Astrocyte (in vitro differentiated cells and primary cell): ENCODE measurements around the gene UROC1. TPM values are rescaled to one million over a fixed set of nuclear protein-coding genes. Genes with fewer than 3 reads are reported as not detected.

ENCODE experiments used
- DNase-seq: peaks from one replicate; pipeline ENCODE4 v3.0.0-alpha.2; 2010; ENCODE audit warnings: low read depth
- FAIRE-seq: peaks from 2 replicates; lab custom pipeline; 2011; peaks lifted over from hg19 to GRCh38; lab: Jason Lieb, UNC
- H2AFZ ChIP-seq: 2 replicates; pipeline ENCODE4 v1.6.0; 2012; ENCODE audit warnings: low read depth, low read length, inconsistent platforms
- H3K27ac ChIP-seq: 2 replicates; pipeline ENCODE4 v1.5.1; 2011; ENCODE audit warnings: low read depth, low read length, inconsistent platforms
- H3K27me3 ChIP-seq: 2 replicates; pipeline ENCODE4 v1.6.0; 2011; ENCODE audit warnings: low read length, inconsistent platforms; ENCODE audit not compliant: insufficient read depth
- H3K36me3 ChIP-seq: 2 replicates; pipeline ENCODE4 v1.5.1; 2011; ENCODE audit warnings: low read length, inconsistent platforms; ENCODE audit not compliant: insufficient read depth
- H3K4me1 ChIP-seq: 2 replicates; pipeline ENCODE4 v1.5.1; 2011; ENCODE audit warnings: low read length, inconsistent platforms; ENCODE audit not compliant: insufficient read depth
- H3K4me2 ChIP-seq: 2 replicates; pipeline ENCODE4 v1.6.0; 2012; ENCODE audit warnings: low read length, inconsistent platforms
- H3K4me3 ChIP-seq: 2 replicates; pipeline ENCODE4 v1.5.1; 2011; ENCODE audit warnings: low read depth, mild to moderate bottlenecking, low read length, inconsistent platforms; ENCODE audit not compliant: insufficient read depth
- H3K79me2 ChIP-seq: 2 replicates; pipeline ENCODE4 v1.6.0; 2012; ENCODE audit warnings: mild to moderate bottlenecking, low read length, inconsistent platforms; ENCODE audit not compliant: insufficient read depth
- H3K9ac ChIP-seq: 2 replicates; pipeline ENCODE4 v1.6.0; 2012; ENCODE audit warnings: mild to moderate bottlenecking, low read length, inconsistent platforms
- H3K9me3 ChIP-seq: 2 replicates; pipeline ENCODE4 v1.5.1; 2012; ENCODE audit warnings: low read depth, mild to moderate bottlenecking, low read length, inconsistent platforms; ENCODE audit not compliant: insufficient read depth
- H4K20me1 ChIP-seq: 2 replicates; pipeline ENCODE4 v1.6.0; 2012; ENCODE audit warnings: low read length, inconsistent platforms; ENCODE audit not compliant: insufficient read depth
- H3K27ac Mint-ChIP-seq: one replicate; pipeline ENCODE4 v1.8.0; 2021; ENCODE audit warnings: mild to moderate bottlenecking, mixed read lengths; ENCODE audit not compliant: unreplicated experiment
- H3K27me3 Mint-ChIP-seq: one replicate; pipeline ENCODE4 v1.8.0; 2021; ENCODE audit warnings: low read depth, mixed read lengths; ENCODE audit not compliant: unreplicated experiment
- H3K36me3 Mint-ChIP-seq: one replicate; pipeline ENCODE4 v1.8.0; 2021; ENCODE audit warnings: low read depth, mixed read lengths; ENCODE audit not compliant: unreplicated experiment
- H3K4me1 Mint-ChIP-seq: one replicate; pipeline ENCODE4 v1.8.0; 2021; ENCODE audit warnings: low read depth, mixed read lengths; ENCODE audit not compliant: unreplicated experiment
- H3K4me3 Mint-ChIP-seq: one replicate; pipeline ENCODE4 v1.8.0; 2021; ENCODE audit warnings: mild to moderate bottlenecking, moderate library complexity, mixed read lengths; ENCODE audit not compliant: unreplicated experiment
- H3K9me3 Mint-ChIP-seq: one replicate; pipeline ENCODE4 v1.8.0; 2021; ENCODE audit warnings: mild to moderate bottlenecking, mixed read lengths; ENCODE audit not compliant: unreplicated experiment
- EZH2 ChIP-seq: IDR thresholded peaks from 2 replicates; pipeline ENCODE4 v1.6.1; 2012; ENCODE audit warnings: mild to moderate bottlenecking, low read length, inconsistent platforms; ENCODE audit not compliant: insufficient read depth
- total RNA-seq: library from RNA; stranded (reverse); gene quantifications from 2 replicates; pipeline ENCODE4 v1.2.1, GENCODE V29; 2021
- TF ChIP-seq, protein P1 (sequence below): IDR thresholded peaks from 2 replicates; pipeline ENCODE4 v1.5.1; 2011; ENCODE audit warnings: low read depth, mild to moderate bottlenecking, inconsistent platforms, low read length, moderate library complexity; ENCODE audit not compliant: insufficient read depth

Gene UROC1
- total RNA-seq, 1 donor from 2014 or later, result not detected

DNA sequence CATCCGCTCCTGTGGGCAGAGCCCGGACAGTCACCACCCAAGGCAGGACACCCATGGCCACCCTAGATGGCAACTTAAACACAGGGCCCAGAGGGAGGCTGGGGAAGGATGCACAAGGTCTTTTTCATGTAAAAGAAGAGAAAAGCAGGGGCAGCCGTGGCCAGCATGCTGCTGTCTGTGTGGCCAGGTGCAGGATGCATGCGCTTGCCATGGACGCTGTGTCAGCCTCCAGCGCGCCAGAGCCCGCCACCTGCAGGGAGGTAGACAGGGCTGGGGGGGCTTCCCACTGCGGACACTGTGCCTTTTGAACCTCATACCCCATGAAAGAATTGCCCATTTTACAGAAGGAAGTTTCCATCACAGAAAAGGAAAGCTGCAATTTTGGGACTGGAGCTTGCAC is 18.2 kb downstream of the UROC1 start:
- no peak overlapping the region for H3K4me3 Mint-ChIP-seq
- H3K79me2 ChIP-seq, result no peaks in the 10 kb centered on the region
- H3K4me1 ChIP-seq, result no peaks in the 10 kb centered on the region
- no peaks in the 10 kb centered on the region for H4K20me1 ChIP-seq
- no peaks in the 10 kb centered on the region for H3K36me3 ChIP-seq
- no peak overlapping the region for H3K27ac ChIP-seq
- TF ChIP-seq, protein P1, sequence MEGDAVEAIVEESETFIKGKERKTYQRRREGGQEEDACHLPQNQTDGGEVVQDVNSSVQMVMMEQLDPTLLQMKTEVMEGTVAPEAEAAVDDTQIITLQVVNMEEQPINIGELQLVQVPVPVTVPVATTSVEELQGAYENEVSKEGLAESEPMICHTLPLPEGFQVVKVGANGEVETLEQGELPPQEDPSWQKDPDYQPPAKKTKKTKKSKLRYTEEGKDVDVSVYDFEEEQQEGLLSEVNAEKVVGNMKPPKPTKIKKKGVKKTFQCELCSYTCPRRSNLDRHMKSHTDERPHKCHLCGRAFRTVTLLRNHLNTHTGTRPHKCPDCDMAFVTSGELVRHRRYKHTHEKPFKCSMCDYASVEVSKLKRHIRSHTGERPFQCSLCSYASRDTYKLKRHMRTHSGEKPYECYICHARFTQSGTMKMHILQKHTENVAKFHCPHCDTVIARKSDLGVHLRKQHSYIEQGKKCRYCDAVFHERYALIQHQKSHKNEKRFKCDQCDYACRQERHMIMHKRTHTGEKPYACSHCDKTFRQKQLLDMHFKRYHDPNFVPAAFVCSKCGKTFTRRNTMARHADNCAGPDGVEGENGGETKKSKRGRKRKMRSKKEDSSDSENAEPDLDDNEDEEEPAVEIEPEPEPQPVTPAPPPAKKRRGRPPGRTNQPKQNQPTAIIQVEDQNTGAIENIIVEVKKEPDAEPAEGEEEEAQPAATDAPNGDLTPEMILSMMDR, result no peak
- TF ChIP-seq EZH2, result no peak
- H3K4me1 Mint-ChIP-seq, result no peaks in the 10 kb centered on the region
- no peak overlapping the region for H2AFZ ChIP-seq
- no peaks in the 10 kb centered on the region for H3K9me3 ChIP-seq
- no peak overlapping the region for H3K9ac ChIP-seq
- DNase-seq (no peak), FAIRE-seq (no peak)
- H3K27me3 Mint-ChIP-seq, result peaks cover 10% of the 10 kb centered on the region
- no peak overlapping the region for H3K27ac Mint-ChIP-seq
- H3K4me3 ChIP-seq, result no peak overlapping the region
- peaks cover 2% of the 10 kb centered on the region for H3K27me3 ChIP-seq
- no peaks in the 10 kb centered on the region for H3K9me3 Mint-ChIP-seq
- no peaks in the 10 kb centered on the region for H3K36me3 Mint-ChIP-seq
- no peak overlapping the region for H3K4me2 ChIP-seq

DNA sequence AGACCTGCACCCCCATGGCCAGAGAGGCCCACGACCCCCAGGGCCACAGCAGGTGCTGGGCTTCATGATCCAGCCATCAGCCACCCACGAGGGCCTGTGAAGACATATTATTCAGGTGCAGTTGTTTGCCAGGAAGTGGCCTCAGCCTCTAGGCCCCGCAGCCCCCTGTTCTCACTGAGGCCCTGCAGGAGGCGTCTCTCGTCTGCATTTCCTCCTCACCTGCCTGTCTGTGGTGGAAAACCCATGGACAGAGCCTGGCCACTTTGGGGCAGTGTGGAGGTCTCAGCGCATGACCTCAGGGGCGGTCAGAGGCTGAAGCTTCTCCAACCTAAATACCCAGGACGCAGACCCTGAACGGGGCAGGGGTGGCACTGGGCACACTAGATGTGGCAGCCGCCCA is 18.6 kb downstream of the UROC1 start:
- Histone ChIP-seq H3K9me3 (no peaks in the 10 kb centered on the region), H3K9ac (no peak overlapping the region)
- no peaks in the 10 kb centered on the region for H3K4me1 Mint-ChIP-seq

DNA sequence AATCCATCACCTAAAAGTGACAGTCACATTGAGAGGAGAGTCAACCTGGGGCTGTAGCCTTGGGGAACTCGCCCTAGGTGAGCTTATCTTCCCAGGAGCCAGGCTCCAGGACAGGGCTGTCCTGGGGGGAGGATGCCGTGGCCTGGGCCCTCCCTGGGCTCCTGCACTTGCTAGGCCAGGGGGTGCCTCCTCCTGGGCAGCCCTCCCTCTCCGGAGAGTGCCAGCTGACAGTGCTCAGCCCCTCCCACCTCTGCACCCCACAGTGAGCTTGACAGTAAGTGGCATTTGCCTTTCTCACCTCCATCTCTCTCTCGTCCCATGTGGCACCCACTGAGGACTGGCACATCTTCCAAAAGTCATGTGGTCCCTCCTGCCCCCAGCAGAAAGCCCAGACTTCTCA is 19.1 kb downstream of the UROC1 start:
- Histone ChIP-seq H3K9me3 (no peaks in the 10 kb centered on the region), H3K36me3 (no peaks in the 10 kb centered on the region), H3K27me3 (peaks cover 2% of the 10 kb centered on the region), H3K9ac (no peak overlapping the region), H3K4me2 (no peak overlapping the region), H3K4me1 (no peaks in the 10 kb centered on the region), H4K20me1 (no peaks in the 10 kb centered on the region), H3K27ac (no peak overlapping the region), H3K79me2 (no peaks in the 10 kb centered on the region), H3K4me3 (no peak overlapping the region), H2AFZ (no peak overlapping the region)
- FAIRE-seq, result no peak
- no peak for DNase-seq
- no peak for TF ChIP-seq EZH2
- TF ChIP-seq, protein P1, result no peak
- no peak overlapping the region for H3K4me3 Mint-ChIP-seq
- H3K27me3 Mint-ChIP-seq, result peaks cover 9% of the 10 kb centered on the region
- H3K27ac Mint-ChIP-seq, result no peak overlapping the region
- H3K4me1 Mint-ChIP-seq, result no peaks in the 10 kb centered on the region
- no peaks in the 10 kb centered on the region for H3K9me3 Mint-ChIP-seq
- no peaks in the 10 kb centered on the region for H3K36me3 Mint-ChIP-seq

More for the DNA sequence above, 18.6 kb downstream of the UROC1 start:
- Histone ChIP-seq H3K36me3 (no peaks in the 10 kb centered on the region), H3K4me1 (no peaks in the 10 kb centered on the region), H3K27ac (no peak overlapping the region), H2AFZ (no peak overlapping the region), H3K79me2 (no peaks in the 10 kb centered on the region), H4K20me1 (no peaks in the 10 kb centered on the region), H3K4me3 (no peak overlapping the region), H3K27me3 (peaks cover 2% of the 10 kb centered on the region), H3K4me2 (no peak overlapping the region)
- no peaks in the 10 kb centered on the region for H3K9me3 Mint-ChIP-seq
- DNase-seq, result no peak
- FAIRE-seq, result no peak
- no peak for TF ChIP-seq EZH2
- TF ChIP-seq, protein P1, result no peak
- no peak overlapping the region for H3K4me3 Mint-ChIP-seq
- no peak overlapping the region for H3K27ac Mint-ChIP-seq
- no peaks in the 10 kb centered on the region for H3K36me3 Mint-ChIP-seq
- H3K27me3 Mint-ChIP-seq, result peaks cover 9% of the 10 kb centered on the region
